GM12875 (cell line): ENCODE results near the gene ADAM10.

Source experiments
- H3K4me3 ChIP-seq: one replicate; pipeline ENCODE4 v1.5.1; 2011; ENCODE audit warnings: low read depth, low read length, control low read depth
- TF ChIP-seq, protein P1 (sequence below): IDR thresholded peaks from 2 replicates; pipeline ENCODE4 v1.5.1; 2011; ENCODE audit warnings: low read depth, mild to moderate bottlenecking, control low read depth, inconsistent platforms, low read length, moderate library complexity, borderline replicate concordance; ENCODE audit not compliant: insufficient read depth

ADAM10 gene

DNA sequence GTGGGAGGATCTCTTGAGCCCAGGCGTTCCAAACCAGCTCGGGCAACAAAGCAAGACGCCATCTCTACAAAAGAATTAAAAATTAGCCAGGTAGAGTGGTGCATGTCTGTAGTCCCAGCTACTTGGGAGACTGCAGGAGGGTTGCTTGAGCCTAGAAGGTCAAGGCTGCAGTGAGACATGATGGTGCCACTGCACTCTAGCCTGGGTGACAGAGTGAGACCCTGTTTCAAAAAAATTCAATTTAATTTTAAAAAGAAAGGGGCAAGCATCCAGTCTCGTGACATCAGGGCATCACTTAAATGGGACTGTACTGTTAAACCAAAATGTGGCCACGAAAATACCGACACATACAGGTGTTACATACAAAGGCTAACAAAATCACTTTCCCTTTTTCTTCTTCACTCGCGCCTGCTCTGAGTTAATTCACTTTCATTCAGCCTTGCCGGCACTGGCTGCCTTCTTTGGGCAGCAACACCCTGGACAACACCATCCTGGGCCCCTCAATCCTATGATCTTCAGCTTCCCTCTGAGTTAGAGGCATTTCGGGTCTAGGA is 196.1 kb downstream of the ADAM10 start:
- TF ChIP-seq, protein P1, sequence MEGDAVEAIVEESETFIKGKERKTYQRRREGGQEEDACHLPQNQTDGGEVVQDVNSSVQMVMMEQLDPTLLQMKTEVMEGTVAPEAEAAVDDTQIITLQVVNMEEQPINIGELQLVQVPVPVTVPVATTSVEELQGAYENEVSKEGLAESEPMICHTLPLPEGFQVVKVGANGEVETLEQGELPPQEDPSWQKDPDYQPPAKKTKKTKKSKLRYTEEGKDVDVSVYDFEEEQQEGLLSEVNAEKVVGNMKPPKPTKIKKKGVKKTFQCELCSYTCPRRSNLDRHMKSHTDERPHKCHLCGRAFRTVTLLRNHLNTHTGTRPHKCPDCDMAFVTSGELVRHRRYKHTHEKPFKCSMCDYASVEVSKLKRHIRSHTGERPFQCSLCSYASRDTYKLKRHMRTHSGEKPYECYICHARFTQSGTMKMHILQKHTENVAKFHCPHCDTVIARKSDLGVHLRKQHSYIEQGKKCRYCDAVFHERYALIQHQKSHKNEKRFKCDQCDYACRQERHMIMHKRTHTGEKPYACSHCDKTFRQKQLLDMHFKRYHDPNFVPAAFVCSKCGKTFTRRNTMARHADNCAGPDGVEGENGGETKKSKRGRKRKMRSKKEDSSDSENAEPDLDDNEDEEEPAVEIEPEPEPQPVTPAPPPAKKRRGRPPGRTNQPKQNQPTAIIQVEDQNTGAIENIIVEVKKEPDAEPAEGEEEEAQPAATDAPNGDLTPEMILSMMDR: no peak

GRCh38 chr15:58552505-58553364 is 196.8 kb downstream of the ADAM10 start:
- TF ChIP-seq, protein P1: no peak
- no peak overlapping the region for H3K4me3 ChIP-seq

More for the DNA sequence above, 196.1 kb downstream of the ADAM10 start:
- no peak overlapping the region for H3K4me3 ChIP-seq

DNA sequence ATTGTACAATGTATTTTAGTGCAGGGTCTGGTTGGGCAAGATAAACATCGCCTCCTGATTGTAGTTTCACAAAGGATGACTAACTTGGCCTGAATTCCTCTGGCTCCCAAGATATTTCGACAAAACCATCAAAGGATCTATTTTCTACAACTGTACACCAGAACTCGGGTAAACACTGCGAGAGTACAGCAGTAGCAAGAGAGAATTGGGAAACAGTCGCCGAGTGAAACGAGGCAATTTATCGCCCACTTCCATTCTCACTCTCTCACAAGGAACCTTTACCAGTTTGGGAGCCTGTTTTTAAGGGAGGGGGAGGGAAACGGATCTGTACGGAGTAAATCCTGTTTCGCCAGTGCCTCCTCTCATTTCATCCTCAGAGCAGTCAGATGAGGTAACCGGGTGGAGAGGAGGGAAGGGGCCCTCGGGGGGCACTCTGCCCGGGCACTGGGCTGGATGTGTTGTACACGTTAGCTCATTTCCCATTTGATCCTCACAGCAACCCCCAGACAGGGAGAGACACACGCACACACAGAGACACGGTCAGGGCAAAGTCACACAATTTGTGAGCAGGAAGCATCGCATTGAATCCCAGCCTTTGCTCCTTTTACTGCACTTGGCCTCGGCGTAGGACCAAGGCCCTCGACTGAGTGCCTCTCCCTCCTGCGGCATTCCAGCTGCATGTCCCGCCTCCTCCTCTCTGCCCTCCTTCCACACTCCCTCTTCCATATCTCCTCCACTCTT is 197.6 kb downstream of the ADAM10 start:
- TF ChIP-seq, protein P1: no peak
- H3K4me3 ChIP-seq: no peak overlapping the region

DNA sequence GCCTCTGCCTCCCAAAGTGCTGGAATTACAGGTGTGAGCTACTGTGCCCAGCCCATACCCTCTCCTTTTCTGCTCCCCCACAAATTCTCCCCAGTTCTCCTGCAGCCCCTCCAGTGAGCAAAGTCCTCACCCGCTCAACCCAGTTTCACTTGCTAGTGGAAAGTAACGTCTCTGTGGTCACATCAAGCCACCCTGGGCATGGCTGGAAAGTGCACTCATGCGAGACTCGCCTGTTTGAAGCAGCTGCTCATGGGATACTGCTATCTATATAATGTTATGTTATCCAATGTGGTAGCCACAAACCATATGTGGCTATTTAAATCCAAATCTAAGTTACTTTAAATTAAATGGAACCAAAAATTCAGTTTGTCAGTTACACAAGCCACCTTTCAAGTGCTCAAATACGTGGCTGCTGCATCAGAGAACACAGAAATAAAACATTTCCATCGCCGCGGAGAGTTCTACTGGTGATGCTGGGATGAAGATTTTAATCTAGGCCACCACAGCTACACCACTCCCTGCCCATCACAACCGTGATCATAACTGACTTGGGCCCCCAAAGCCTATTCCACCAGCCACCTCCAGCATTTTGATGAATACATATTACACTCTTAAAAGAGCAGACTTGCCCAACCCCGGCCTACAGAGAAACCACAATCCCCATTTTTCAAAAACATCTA is 198.3 kb downstream of the ADAM10 start:
- TF ChIP-seq, protein P1: no peak
- no peak overlapping the region for H3K4me3 ChIP-seq

DNA sequence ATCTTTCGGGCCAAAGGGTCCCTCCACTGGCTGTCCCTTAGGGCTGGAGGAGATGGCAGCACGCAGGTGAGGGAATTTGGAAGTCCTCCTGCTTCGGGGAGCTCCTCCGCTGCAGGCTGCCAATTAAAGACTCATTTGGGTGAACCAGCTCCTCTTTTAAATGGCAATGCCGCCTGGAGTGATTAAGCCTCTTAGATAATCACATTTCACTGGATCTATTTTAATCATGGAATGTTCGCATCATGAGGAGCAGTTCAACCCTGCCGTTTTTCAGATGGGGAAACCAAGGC is 199.8 kb downstream of the ADAM10 start:
- H3K4me3 ChIP-seq: no peak overlapping the region
- TF ChIP-seq, protein P1: no peak

GRCh38 chr15:58549013-58549784 is 200.3 kb downstream of the ADAM10 start:
- TF ChIP-seq, protein P1: no peak
- H3K4me3 ChIP-seq: no peak overlapping the region
